DOHH2 (cell line): ENCODE results near the gene SH3BP5.

Experiments used
- H3F3A ChIP-seq: fragments of 200-600 bp; sonication (generic), shearing (Covaris generic); 2 replicates; pipeline ENCODE4 v1.6.0; 2016; ENCODE audit warnings: antibody characterized with exemption, mild to moderate bottlenecking; ENCODE audit not compliant: control insufficient read depth, insufficient read depth
- H3K27ac ChIP-seq: fragments of 200-600 bp; sonication (generic); 2 replicates; pipeline ENCODE4 v1.5.1; 2014; ENCODE audit warnings: low read depth, mild to moderate bottlenecking, low read length, moderate library complexity
- H3K27me3 ChIP-seq: fragments of 200-600 bp; sonication (generic); 2 replicates; pipeline ENCODE4 v1.6.1; 2014; ENCODE audit warnings: mild to moderate bottlenecking, low read length, mixed read lengths; ENCODE audit not compliant: control insufficient read depth
- H3K36me3 ChIP-seq: fragments of 200-600 bp; sonication (generic); 2 replicates; pipeline ENCODE4 v1.6.1; 2014; ENCODE audit warnings: mild to moderate bottlenecking, low read length, moderate library complexity, mixed read lengths; ENCODE audit not compliant: control insufficient read depth
- H3K4me1 ChIP-seq: fragments of 200-600 bp; sonication (generic); 2 replicates; pipeline ENCODE4 v1.6.1; 2014; ENCODE audit warnings: mild to moderate bottlenecking, low read length, mixed read lengths; ENCODE audit not compliant: control insufficient read depth
- H3K4me2 ChIP-seq: fragments of 200-600 bp; sonication (generic); 2 replicates; pipeline ENCODE4 v1.6.0; 2014; ENCODE audit warnings: mild to moderate bottlenecking, low read length, moderate library complexity
- H3K4me3 ChIP-seq: fragments of 200-600 bp; sonication (generic); 2 replicates; pipeline ENCODE4 v1.5.1; 2014; ENCODE audit warnings: mild to moderate bottlenecking, low read length, mixed read lengths
- H3K79me2 ChIP-seq: fragments of 200-600 bp; sonication (generic); 2 replicates; pipeline ENCODE4 v1.6.1; 2014; ENCODE audit warnings: mild to moderate bottlenecking, low read length, mixed read lengths; ENCODE audit not compliant: control insufficient read depth
- H3K9me2 ChIP-seq: fragments of 200-600 bp; sonication (generic); replicated peaks from 2 replicates; pipeline ENCODE4 v1.6.1; 2014; ENCODE audit warnings: mild to moderate bottlenecking, low read length, mixed read lengths; ENCODE audit not compliant: control insufficient read depth
- H3K9me3 ChIP-seq: fragments of 200-600 bp; sonication (generic); 2 replicates; pipeline ENCODE4 v1.6.1; 2014; ENCODE audit warnings: antibody characterized with exemption, low read length, mixed read lengths; ENCODE audit not compliant: control insufficient read depth, insufficient read depth
- H4K20me1 ChIP-seq: fragments of 200-600 bp; sonication (generic); 2 replicates; pipeline ENCODE4 v1.6.0; 2014; ENCODE audit warnings: low read depth, mild to moderate bottlenecking, antibody characterized with exemption, low read length, moderate library complexity; ENCODE audit not compliant: control insufficient read depth, insufficient read depth
- CTCF ChIP-seq: fragments of 200-600 bp; sonication (generic); IDR thresholded peaks from one replicate; pipeline ENCODE4 v1.5.1; 2014; ENCODE audit warnings: antibody characterized with exemption, mild to moderate bottlenecking, low read depth, low read length; ENCODE audit not compliant: poor library complexity, severe bottlenecking
- EZH2phosphoT487 ChIP-seq: fragments of 200-600 bp; sonication (generic); IDR thresholded peaks from 2 replicates; pipeline ENCODE4 v1.6.1; 2017; ENCODE audit warnings: borderline replicate concordance, mild to moderate bottlenecking, antibody characterized with exemption, low read length, moderate library complexity, mixed read lengths

SH3BP5 gene

GRCh38 chr3:15307580-15307979 lies 24.8 kb downstream of the SH3BP5 start:
- no peaks in the 10 kb centered on the region for H3K9me2 ChIP-seq
- no peaks in the 10 kb centered on the region for H3F3A ChIP-seq
- H3K27me3 ChIP-seq: no peaks in the 10 kb centered on the region
- H3K27ac ChIP-seq: no peak overlapping the region
- H4K20me1 ChIP-seq: no peaks in the 10 kb centered on the region
- no peak overlapping the region for H3K4me3 ChIP-seq
- H3K4me1 ChIP-seq: peaks cover 31% of the 10 kb centered on the region
- peaks cover 52% of the 10 kb centered on the region for H3K79me2 ChIP-seq
- no peaks in the 10 kb centered on the region for H3K9me3 ChIP-seq
- H3K4me2 ChIP-seq: no peak overlapping the region
- TF ChIP-seq CTCF (no peak), EZH2phosphoT487 (no peak)
- H3K36me3 ChIP-seq: peaks cover 31% of the 10 kb centered on the region

- no peaks in the 10 kb centered on the region for H3K27me3 ChIP-seq
- H3K36me3 ChIP-seq: peaks cover 36% of the 10 kb centered on the region
- H4K20me1 ChIP-seq: no peaks in the 10 kb centered on the region
- no peak overlapping the region for H3K4me3 ChIP-seq
- no peak overlapping the region for H3K27ac ChIP-seq
- H3K79me2 ChIP-seq: peaks cover 51% of the 10 kb centered on the region
- H3K4me1 ChIP-seq: peaks cover 31% of the 10 kb centered on the region
- no peaks in the 10 kb centered on the region for H3K9me3 ChIP-seq
- TF ChIP-seq CTCF (no peak), EZH2phosphoT487 (no peak)
- no peaks in the 10 kb centered on the region for H3F3A ChIP-seq
- peak overlapping the region; percentile 18 for H3K4me2 ChIP-seq
- no peaks in the 10 kb centered on the region for H3K9me2 ChIP-seq
These were observed 25.4 kb downstream of the SH3BP5 start for GRCh38 chr3:15306979-15307359.

GRCh38 chr3:15305359-15305844 lies 27.0 kb downstream of the SH3BP5 start:
- H3K4me2 ChIP-seq: no peak overlapping the region
- H4K20me1 ChIP-seq: no peaks in the 10 kb centered on the region
- no peaks in the 10 kb centered on the region for H3K9me3 ChIP-seq
- H3K79me2 ChIP-seq: peaks cover 44% of the 10 kb centered on the region
- peaks cover 41% of the 10 kb centered on the region for H3K4me1 ChIP-seq
- H3K9me2 ChIP-seq: no peaks in the 10 kb centered on the region
- no peaks in the 10 kb centered on the region for H3K27me3 ChIP-seq
- H3F3A ChIP-seq: no peaks in the 10 kb centered on the region
- peak; percentile 13 for TF ChIP-seq CTCF
- no peak for TF ChIP-seq EZH2phosphoT487
- H3K4me3 ChIP-seq: no peak overlapping the region
- H3K36me3 ChIP-seq: peaks cover 43% of the 10 kb centered on the region
- H3K27ac ChIP-seq: no peak overlapping the region
